Naive B cell (primary cell): ENCODE measurements around the gene PIP4P1. TPM values are rescaled to one million over a fixed set of nuclear protein-coding genes. Genes with fewer than 3 reads are reported as not detected.
"Not testable (repeated sequence)": the region's sequence is repeated elsewhere in the genome, so short reads cannot be mapped to it uniquely, and the experiment has no call there.

Source experiments
- ATAC-seq, 2 donors: fragments of 150-1000 bp; cut with Tn5 transposase; 2 replicates each; pipeline ENCODE4 v1.10.0; 2021; ENCODE audit warnings: low read depth in 2 of 2, mild to moderate bottlenecking in 2 of 2, moderate library complexity in 2 of 2
- DNase-seq: peaks from one replicate; pipeline ENCODE4 v3.0.0; 2022
- H3K27ac Mint-ChIP-seq, 6 donors: one replicate each; pipeline ENCODE4 v1.8.0; 2020 to 2022; ENCODE audit warnings: mild to moderate bottlenecking in 6 of 6, mixed read lengths in 6 of 6, moderate library complexity in 5 of 6, inconsistent platforms in 2 of 6
- H3K27me3 Mint-ChIP-seq, 3 donors: one replicate each; pipeline ENCODE4 v1.8.0; 2021 to 2022; ENCODE audit warnings: mixed read lengths in 3 of 3, mild to moderate bottlenecking in 1 of 3
- H3K36me3 Mint-ChIP-seq, 2 donors: one replicate each; pipeline ENCODE4 v1.8.0; 2020 to 2022; ENCODE audit warnings: mixed read lengths in 2 of 2, inconsistent platforms in 1 of 2, mild to moderate bottlenecking in 1 of 2
- H3K4me1 Mint-ChIP-seq, 3 donors: one replicate each; pipeline ENCODE4 v1.8.0; 2020 to 2022; ENCODE audit warnings: mixed read lengths in 3 of 3, inconsistent platforms in 1 of 3, mild to moderate bottlenecking in 1 of 3, moderate library complexity in 1 of 3
- H3K4me3 Mint-ChIP-seq, 8 donors: one replicate each; pipeline ENCODE4 v1.8.0; 2020 to 2022; ENCODE audit warnings: mild to moderate bottlenecking in 8 of 8, mixed read lengths in 8 of 8, moderate library complexity in 8 of 8, inconsistent platforms in 2 of 8
- H3K9me3 Mint-ChIP-seq, 7 donors: one replicate each; pipeline ENCODE4 v1.8.0; 2020 to 2022; ENCODE audit warnings: mixed read lengths in 7 of 7, mild to moderate bottlenecking in 5 of 7, inconsistent platforms in 2 of 7, moderate library complexity in 1 of 7
- polyA plus RNA-seq, 6 donors: library from polyadenylated mRNA; unstranded; fragments of 300-500 nt; fragmentation: Illumina TruSeq; gene quantifications; one replicate each; pipeline ENCODE4 v1.2.3, GENCODE V29; 2021; ENCODE audit warnings: low read depth in 6 of 6

Gene PIP4P1
- polyA plus RNA-seq, 6 donors from 2014 or later, result 40.1 to 67.6 (median 50.4) TPM

- peak within 1 kb of the TSS; percentile 95 to 99 (median 97) for H3K27ac Mint-ChIP-seq
- DNase-seq (peak; percentile 80), ATAC-seq (peak; percentile 91 to 93)
- H3K9me3 Mint-ChIP-seq, result peaks cover 0 to 2% (median 0%) of the 10 kb centered on the region in 7 donors
- peaks cover 46 to 59% (median 55%) of the 10 kb centered on the region in 3 donors for H3K4me1 Mint-ChIP-seq
- peak within 1 kb of the TSS; percentile 94 to 100 (median 99) for H3K4me3 Mint-ChIP-seq
- peaks cover 7 to 22% of the 10 kb centered on the region in 2 donors for H3K36me3 Mint-ChIP-seq
- no peaks in the 10 kb centered on the region for H3K27me3 Mint-ChIP-seq
Observed at GRCh38 chr14:20469242-20469889, 8.1 kb upstream of the PIP4P1 start, which contains the start of gene PNP. Gene PNP, plus strand, starts transcription at chr14:20469406. Its CDS starts 119 bp downstream, at chr14:20469525.

GRCh38 chr14:20468764-20469241 is 7.6 kb upstream of the PIP4P1 start:
- peak overlapping the region; percentile 95 to 99 (median 97) for H3K27ac Mint-ChIP-seq
- peak overlapping the region; percentile 94 to 100 (median 99) for H3K4me3 Mint-ChIP-seq
- peaks cover 52 to 60% (median 53%) of the 10 kb centered on the region in 3 donors for H3K4me1 Mint-ChIP-seq
- peaks cover 0 to 2% (median 0%) of the 10 kb centered on the region in 7 donors for H3K9me3 Mint-ChIP-seq
- DNase-seq, result no peak
- no peak for ATAC-seq
- no peaks in the 10 kb centered on the region for H3K27me3 Mint-ChIP-seq
- peaks cover 2 to 16% of the 10 kb centered on the region in 2 donors for H3K36me3 Mint-ChIP-seq

GRCh38 chr14:20460458-20461224 is 593 bp downstream of the PIP4P1 start:
- Mint-ChIP-seq H3K4me3 (peak overlapping the region; percentile 89 to 98 (median 94)), H3K4me1 (peaks cover 41 to 55% (median 43%) of the 10 kb centered on the region in 3 donors), H3K27ac (peak overlapping the region; percentile 98 to 100 (median 99)), H3K27me3 (no peaks in the 10 kb centered on the region), H3K9me3 (peaks cover 0 to 5% (median 0%) of the 10 kb centered on the region in 7 donors), H3K36me3 (peaks cover 11 to 19% of the 10 kb centered on the region in 2 donors)
- ATAC-seq (peak; percentile 48 to 51), DNase-seq (peak; percentile 87)

GRCh38 chr14:20458031-20458789 is 3.0 kb downstream of the PIP4P1 start:
- peak overlapping the region in 2 of 8 donors; percentile 41 to 92 for H3K4me3 Mint-ChIP-seq

GRCh38 chr14:20456971-20457370 is 4.3 kb downstream of the PIP4P1 start:
- no peak for ATAC-seq
- Mint-ChIP-seq H3K4me1 (peaks cover 30 to 46% (median 31%) of the 10 kb centered on the region in 3 donors), H3K27me3 (no peaks in the 10 kb centered on the region), H3K9me3 (peaks cover 0 to 4% (median 0%) of the 10 kb centered on the region in 7 donors), H3K4me3 (peak overlapping the region in 3 of 8 donors; percentile 23 to 50 (median 45)), H3K27ac (peak overlapping the region in 4 of 6 donors; percentile 11 to 81 (median 30)), H3K36me3 (peaks cover 11 to 25% of the 10 kb centered on the region in 2 donors)
- no peak for DNase-seq

More at GRCh38 chr14:20458031-20458789, 3.0 kb downstream of the PIP4P1 start:
- Mint-ChIP-seq H3K36me3 (peaks cover 11 to 19% of the 10 kb centered on the region in 2 donors), H3K9me3 (peaks cover 0 to 5% (median 0%) of the 10 kb centered on the region in 7 donors), H3K4me1 (peaks cover 27 to 41% (median 28%) of the 10 kb centered on the region in 3 donors), H3K27me3 (no peaks in the 10 kb centered on the region), H3K27ac (peak overlapping the region in 2 of 6 donors; percentile 85 to 99)
- DNase-seq, result no peak
- ATAC-seq, result no peak

GRCh38 chr14:20455355-20456300 is 5.6 kb downstream of the PIP4P1 start:
- peak; percentile 49 to 59 for ATAC-seq
- H3K4me1 Mint-ChIP-seq, result peaks cover 23 to 43% (median 24%) of the 10 kb centered on the region in 3 donors
- no peak overlapping the region for H3K4me3 Mint-ChIP-seq
- no peak overlapping the region for H3K27ac Mint-ChIP-seq
- H3K27me3 Mint-ChIP-seq, result no peaks in the 10 kb centered on the region
- peaks cover 13 to 28% of the 10 kb centered on the region in 2 donors for H3K36me3 Mint-ChIP-seq
- no peaks in the 10 kb centered on the region for H3K9me3 Mint-ChIP-seq
- DNase-seq, result no peak

- no peaks in the 10 kb centered on the region for H3K9me3 Mint-ChIP-seq
- DNase-seq, result peak; percentile 96
- H3K27me3 Mint-ChIP-seq, result no peaks in the 10 kb centered on the region
- H3K4me3 Mint-ChIP-seq, result no peak within 1 kb of the TSS
- H3K4me1 Mint-ChIP-seq, result peaks cover 14 to 34% (median 19%) of the 10 kb centered on the region in 3 donors
- peak within 1 kb of the TSS in 1 of 6 donors; percentile 76 for H3K27ac Mint-ChIP-seq
- peak; percentile 82 to 85 for ATAC-seq
- peaks cover 11 to 28% of the 10 kb centered on the region in 2 donors for H3K36me3 Mint-ChIP-seq
Observed at GRCh38 chr14:20454516-20455354, 6.5 kb downstream of the PIP4P1 start, which contains the start of the genes APEX1 and OSGEP. Gene APEX1, plus strand, starts transcription at chr14:20455226. Its CDS starts 420 bp downstream, at chr14:20455646. Gene OSGEP, minus strand, starts transcription at chr14:20454812. Its CDS starts 129 bp downstream, at chr14:20454683.

GRCh38 chr14:20452831-20453230 is 8.4 kb downstream of the PIP4P1 start:
- peaks cover 4 to 21% (median 20%) of the 10 kb centered on the region in 3 donors for H3K4me1 Mint-ChIP-seq
- H3K27ac Mint-ChIP-seq, result peak overlapping the region in 2 of 6 donors; percentile 5 to 79
- H3K9me3 Mint-ChIP-seq, ATAC-seq, DNase-seq, H3K27me3 Mint-ChIP-seq: not testable (repeated sequence)
- H3K4me3 Mint-ChIP-seq, result peak overlapping the region in 5 of 8 donors; percentile 17 to 82 (median 57)
- peaks cover 23 to 28% of the 10 kb centered on the region in 2 donors for H3K36me3 Mint-ChIP-seq

GRCh38 chr14:20446889-20447288 is 14.3 kb downstream of the PIP4P1 start:
- Mint-ChIP-seq H3K4me3 (no peak overlapping the region), H3K27ac (peak overlapping the region in 1 of 6 donors; percentile 77), H3K36me3 (peaks cover 22 to 44% of the 10 kb centered on the region in 2 donors), H3K4me1 (peaks cover 3 to 21% (median 8%) of the 10 kb centered on the region in 3 donors), H3K9me3 (no peaks in the 10 kb centered on the region), H3K27me3 (no peaks in the 10 kb centered on the region)
- DNase-seq, result no peak
- ATAC-seq, result no peak

GRCh38 chr14:20443650-20444049 is 17.6 kb downstream of the PIP4P1 start:
- H3K9me3 Mint-ChIP-seq, DNase-seq, H3K27me3 Mint-ChIP-seq, H3K4me3 Mint-ChIP-seq, ATAC-seq, H3K27ac Mint-ChIP-seq: not testable (repeated sequence)
- Mint-ChIP-seq H3K36me3 (peaks cover 10 to 37% of the 10 kb centered on the region in 2 donors), H3K4me1 (peaks cover 35 to 46% (median 37%) of the 10 kb centered on the region in 3 donors)

GRCh38 chr14:20441461-20441860 is 19.8 kb downstream of the PIP4P1 start:
- peak overlapping the region in 4 of 6 donors; percentile 18 to 83 (median 58) for H3K27ac Mint-ChIP-seq
- H3K9me3 Mint-ChIP-seq, result peaks cover 0 to 6% (median 0%) of the 10 kb centered on the region in 7 donors
- no peaks in the 10 kb centered on the region for H3K27me3 Mint-ChIP-seq
- ATAC-seq, result no peak
- DNase-seq, result no peak
- H3K36me3 Mint-ChIP-seq, result peaks cover 5 to 22% of the 10 kb centered on the region in 2 donors
- H3K4me3 Mint-ChIP-seq, result peak overlapping the region in 3 of 8 donors; percentile 52 to 72 (median 64)
- H3K4me1 Mint-ChIP-seq, result peaks cover 55 to 59% (median 57%) of the 10 kb centered on the region in 3 donors
